A549 (cell line): Measurements from ENCODE around the gene TUBB2A. TPM values are rescaled to one million over a fixed set of nuclear protein-coding genes. Genes with fewer than 3 reads are reported as not detected.

Experiments used
- ATAC-seq, 2 experiments: fragments of 200-7000 bp in 1 of 2; fragments of >200 bp in 1 of 2; cut with Nextera tagmentation in 1 of 2; cut with Tn5 transposase in 1 of 2; 3 replicates each; pipeline versions ENCODE4 v1.8.0 to v1.9.1; 2018 to 2020; ENCODE audit warnings: mild to moderate bottlenecking in 1 of 2, moderate library complexity in 1 of 2
- CTCF ChIA-PET: fragments of 300-600 bp; sonication (Branson Sonifier 250); formaldehyde crosslinking; extraction: SDS; loops from one replicate; lab custom pipeline; 2021; ENCODE audit warnings: antibody characterized with exemption, inconsistent platforms; lab: Yijun Ruan, JAX
- POLR2A ChIA-PET: fragments of 350-600 bp; formaldehyde crosslinking; extraction: SDS; loops from one replicate; lab custom pipeline; 2021; ENCODE audit warnings: antibody characterized with exemption, inconsistent platforms; lab: Yijun Ruan, JAX
- DNase-seq, 2 experiments: peaks; one replicate each; pipeline versions ENCODE4 v3.0.0 to v3.0.0-alpha.2; 2011 to 2016; ENCODE audit warnings: low read depth in 1 of 2, low spot score in 1 of 2
- FAIRE-seq: peaks from 2 replicates; lab custom pipeline; 2011; peaks lifted over from hg19 to GRCh38; lab: Jason Lieb, UNC
- H3K27ac ChIP-seq, 2 experiments: fragments of >200 bp; sonication (Bioruptor Twin); formaldehyde crosslinking; 3 replicates each; pipeline ENCODE4 v1.5.1; 2016 to 2017
- H3K4me1 ChIP-seq: fragments of >200 bp; sonication (Bioruptor Twin); formaldehyde crosslinking; 3 replicates; pipeline ENCODE4 v1.6.1; 2016
- H3K4me2 ChIP-seq: fragments of >200 bp; sonication (Bioruptor Twin); formaldehyde crosslinking; 3 replicates; pipeline ENCODE4 v1.6.1; 2016
- H3K4me3 ChIP-seq: fragments of >200 bp; sonication (Bioruptor Twin); formaldehyde crosslinking; 3 replicates; pipeline ENCODE4 v1.5.1; 2016
- H3K9me3 ChIP-seq: fragments of >200 bp; sonication (Bioruptor Twin); formaldehyde crosslinking; 3 replicates; pipeline ENCODE4 v1.6.1; 2016
- BCL3 ChIP-seq: fragments of >200 bp; sonication (Bioruptor Twin); formaldehyde crosslinking; IDR thresholded peaks from 3 replicates; pipeline ENCODE4 v1.6.1; 2016
- CEBPB ChIP-seq, 2 experiments: fragments of >200 bp in 1 of 2; sonication (Bioruptor Twin) in 1 of 2; formaldehyde crosslinking in 1 of 2; IDR thresholded peaks; 2 replicates each; pipeline ENCODE4 v1.6.1; 2012 to 2016
- CHD4 ChIP-seq: fragments of 200-600 bp; sonication (generic); IDR thresholded peaks from 2 replicates; pipeline ENCODE4 v1.6.1; 2016; ENCODE audit warnings: antibody characterized with exemption, mild to moderate bottlenecking, borderline replicate concordance
- EHMT2 ChIP-seq: fragments of 200-600 bp; sonication (generic); IDR thresholded peaks from 2 replicates; pipeline ENCODE4 v1.6.1; 2016; ENCODE audit warnings: antibody characterized with exemption, low read depth, mild to moderate bottlenecking, moderate library complexity
- FOSL2 ChIP-seq, 2 experiments: fragments of 450-650 bp in 1 of 2; fragments of >200 bp in 1 of 2; sonication (Bioruptor Twin) in 1 of 2; formaldehyde crosslinking; IDR thresholded peaks; 2 replicates each; pipeline versions ENCODE4 v1.5.0 to v1.6.1; 2016 to 2020; ENCODE audit warnings: mild to moderate bottlenecking in 1 of 2, moderate library complexity in 1 of 2
- HDAC2 ChIP-seq: fragments of 200-600 bp; sonication (generic); IDR thresholded peaks from 2 replicates; pipeline ENCODE4 v1.6.1; 2016
- HES2 ChIP-seq: fragments of >200 bp; sonication (Bioruptor Twin); formaldehyde crosslinking; IDR thresholded peaks from 2 replicates; pipeline ENCODE4 v1.6.1; 2016
- HEYL ChIP-seq: fragments of 250-450 bp; sonication (Bioruptor Pico); IDR thresholded peaks from 2 replicates; pipeline ENCODE4 v1.8.0; 2021; ENCODE audit warnings: mild to moderate bottlenecking, moderate library complexity
- HOXA7 ChIP-seq: fragments of 250-450 bp; sonication (Bioruptor Pico); IDR thresholded peaks from 2 replicates; pipeline ENCODE4 v1.5.0; 2020; ENCODE audit warnings: mild to moderate bottlenecking, moderate library complexity
- HOXB13 ChIP-seq: fragments of 250-450 bp; sonication (Bioruptor Pico); IDR thresholded peaks from 2 replicates; pipeline ENCODE4 v1.5.0; 2020; ENCODE audit warnings: low read depth, mild to moderate bottlenecking, moderate library complexity
- JUN ChIP-seq, 2 experiments: fragments of >200 bp; sonication (Bioruptor Twin); formaldehyde crosslinking; IDR thresholded peaks; 2 replicates in 1 of 2; 3 replicates in 1 of 2; pipeline ENCODE4 v1.6.1; 2016 to 2017
- KDM1A ChIP-seq: fragments of 200-600 bp; sonication (generic); IDR thresholded peaks from 2 replicates; pipeline ENCODE4 v1.6.1; 2016; ENCODE audit warnings: low read depth, mild to moderate bottlenecking
- MAX ChIP-seq: IDR thresholded peaks from 2 replicates; pipeline ENCODE4 v1.6.1; 2012
- MAZ ChIP-seq: fragments of 150-350 bp; IDR thresholded peaks from 2 replicates; pipeline ENCODE4 v1.6.1; 2014; ENCODE audit warnings: antibody characterized with exemption, low read depth, low read length, borderline replicate concordance
- MYC ChIP-seq: IDR thresholded peaks from 2 replicates; pipeline ENCODE4 v1.6.1; 2012; ENCODE audit warnings: mild to moderate bottlenecking, inconsistent platforms, low read length, improper control_type of control experiment, borderline replicate concordance
- NFE2L2 ChIP-seq: fragments of 150-350 bp; conservative IDR thresholded peaks from 2 replicates; pipeline ENCODE4 v1.6.1; 2014; ENCODE audit warnings: low read length
- PHF8 ChIP-seq: fragments of 200-600 bp; sonication (generic); IDR thresholded peaks from 2 replicates; pipeline ENCODE4 v1.6.1; 2016; ENCODE audit warnings: low read depth, mild to moderate bottlenecking, antibody characterized with exemption, moderate library complexity, borderline replicate concordance
- POLR2A ChIP-seq: IDR thresholded peaks from 2 replicates; pipeline ENCODE4 v1.6.1; 2012; ENCODE audit warnings: mild to moderate bottlenecking, low read length
- POLR2AphosphoS2 ChIP-seq: conservative IDR thresholded peaks from 2 replicates; pipeline ENCODE4 v1.6.1; 2012; ENCODE audit warnings: low read length, improper control_type of control experiment, inconsistent platforms
- RARB ChIP-seq: fragments of 250-450 bp; sonication (Bioruptor Pico); IDR thresholded peaks from 2 replicates; pipeline ENCODE4 v1.8.0; 2021; ENCODE audit warnings: mild to moderate bottlenecking, moderate library complexity
- RCOR1 ChIP-seq: fragments of 150-350 bp; IDR thresholded peaks from 2 replicates; pipeline ENCODE4 v1.6.1; 2014; ENCODE audit warnings: antibody characterized with exemption, low read length, low read depth
- SMC3 ChIP-seq: fragments of >200 bp; sonication (Bioruptor Twin); formaldehyde crosslinking; IDR thresholded peaks from 3 replicates; pipeline ENCODE4 v1.6.1; 2018; ENCODE audit warnings: inconsistent platforms
- WGBS: methylation state at CpG from one replicate; pipeline ENCODE4 v1.1.6; 2017; ENCODE audit errors: missing lambda C conversion rate; 5-methylcytosine and 5-hydroxymethylcytosine counted together
- polyA plus RNA-seq, 4 experiments: library from polyadenylated mRNA; depleted of rRNA in 3 of 4; stranded (reverse); fragments of >200 nt; fragmentation: RNase III in 1 of 4; extraction: RNeasy Plus Mini Kit Qiagen cat#74134 plus additional on column Dnase treatment in 1 of 4; gene quantifications; 2 replicates in 3 of 4; 3 replicates in 1 of 4; pipeline ENCODE4 v1.2.3, GENCODE V29; 2011 to 2017

The TUBB2A gene
- polyA plus RNA-seq, 2 of the 4 experiments (the other 2 are of a cell fraction), result 23.9 to 47.4 TPM

DNA sequence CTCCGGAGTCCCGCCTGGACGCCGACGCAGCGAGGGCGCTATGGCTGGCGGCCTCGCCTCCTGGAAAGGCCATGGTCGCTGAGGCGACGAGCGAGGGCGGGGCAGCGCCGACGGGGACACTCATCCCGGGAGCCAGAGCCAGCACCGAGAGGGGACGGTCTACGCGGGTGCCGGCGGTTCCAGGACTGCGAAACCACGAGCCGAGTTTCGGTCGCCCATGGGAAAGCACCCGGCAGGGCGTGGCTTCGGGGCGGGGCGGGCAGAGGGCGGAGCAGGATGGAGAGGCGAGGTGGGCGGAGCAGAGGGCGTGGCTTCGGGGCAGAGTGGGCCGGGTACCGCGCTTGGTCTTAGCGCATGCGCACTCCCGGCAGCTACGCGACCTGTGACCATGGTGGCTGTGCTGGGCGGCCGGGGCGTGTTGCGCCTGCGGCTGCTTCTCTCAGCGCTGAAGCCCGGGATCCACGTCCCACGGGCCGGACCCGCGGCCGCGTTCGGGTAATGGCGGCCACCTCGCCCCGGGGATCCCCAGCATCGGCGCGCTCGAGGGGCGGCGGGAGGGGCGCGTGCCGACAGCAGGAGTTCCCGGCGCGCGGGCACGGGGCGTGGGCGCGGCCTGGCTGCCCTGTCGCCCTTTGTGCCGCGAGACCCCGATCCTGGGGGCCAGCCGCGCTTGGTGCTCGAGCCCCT, 38.8 kb downstream of the TUBB2A start, which contains the start of gene BPHL:
Gene BPHL (plus strand): TSS at position 359 of the 687 bp plus-strand sequence. CDS start 30 bp downstream, at position 389.
- CTCF ChIA-PET, result no interaction called here
- WGBS, result 0% methylated on average over 2 of the region's 89 CpGs
- DNase-seq, result peak; percentile 88 to 91
- H3K27ac ChIP-seq, result peak within 1 kb of the TSS; percentile 95 to 96
- TF ChIP-seq MAX (peak; percentile 4), BCL3 (peak; percentile 81; the same call in 1 of the 3 replicates), JUN (IDR thresholded peaks at IDR 0.05) (peak; percentile 56 to 58; a peak in 2 of 5 replicates), FOSL2 (IDR thresholded peaks at IDR 0.05) (no peak), FOSL2 (CRISPR knock-in tag; IDR thresholded peaks at IDR 0.05) (no peak), MYC (no peak), KDM1A (no peak), HDAC2 (no peak), HEYL (CRISPR knock-in tag) (no peak), POLR2AphosphoS2 (no peak), PHF8 (peak; percentile 78; the same call in 1 of the 2 replicates), SMC3 (no peak), RCOR1 (no peak), POLR2A (peak; percentile 81)
- TF ChIP-seq, all 56 proteins: peak for 5
- Histone ChIP-seq H3K4me1 (peaks cover 9% of the 10 kb centered on the region; the same call in 2 of the 3 replicates), H3K4me3 (peak within 1 kb of the TSS; percentile 71), H3K4me2 (peak within 1 kb of the TSS; percentile 73), H3K9me3 (no peaks in the 10 kb centered on the region)
- POLR2A ChIA-PET, result interaction anchor here (0.6 to 1.5 kb wide), 5 partner anchors 11 to 112 kb away, joined by 3 to 6 read pairs (median 4); partner anchors contain the start of gene TUBB2A
- FAIRE-seq (no peak), ATAC-seq (peak; percentile 91 to 96)

GRCh38 chr6:3117912-3118352, 39.4 kb downstream of the TUBB2A start:
- Histone ChIP-seq H3K4me3 (peak overlapping the region; percentile 71), H3K27ac (peak overlapping the region; percentile 95 to 96), H3K4me1 (peaks cover 9% of the 10 kb centered on the region; the same call in 2 of the 3 replicates), H3K9me3 (no peaks in the 10 kb centered on the region), H3K4me2 (peak overlapping the region; percentile 73)
- ATAC-seq (peak; percentile 22 to 39; a peak in 5 of 6 replicates), FAIRE-seq (no peak), DNase-seq (no peak)
- CTCF ChIA-PET, result no interaction called here
- TF ChIP-seq HOXA7 (CRISPR knock-in tag), result no peak; the same call in 1 of the 2 replicates
- no peak for TF ChIP-seq EHMT2
- TF ChIP-seq CHD4, result no peak
- no peak for TF ChIP-seq CEBPB (IDR thresholded peaks at IDR 0.05)
- TF ChIP-seq KDM1A, result no peak
- no peak for TF ChIP-seq HES2
- no peak for TF ChIP-seq JUN (IDR thresholded peaks at IDR 0.05)
- no peak for TF ChIP-seq RARB (CRISPR knock-in tag)
- no peak for TF ChIP-seq MAZ
- no peak for TF ChIP-seq NFE2L2
- TF ChIP-seq HEYL (CRISPR knock-in tag), result no peak
- TF ChIP-seq HOXB13 (CRISPR knock-in tag), result no peak
- 20% methylated on average over 8 of the region's 8 CpGs for WGBS
- POLR2A ChIA-PET, result interaction anchor here (1.0 to 1.5 kb wide), 4 partner anchors 40 to 113 kb away, joined by 3 to 6 read pairs (median 4); partner anchors contain the start of gene TUBB2A
